ENCODE results near the gene IGHMBP2.

Gene IGHMBP2

GRCh38 chr11:68961245-68961644, 57.6 kb downstream of the IGHMBP2 start:
- no peak for TF ChIP-seq CTCF (IDR thresholded peaks at IDR 0.05; ENCODE audit: extremely low read depth, missing control alignments)
- no peak for DNase-seq (ENCODE audit: low spot score)

GRCh38 chr11:68962527-68963250, 59.0 kb downstream of the IGHMBP2 start:
- DNase-seq (ENCODE audit: low spot score), result no peak

GRCh38 chr11:68963779-68964178, 60.1 kb downstream of the IGHMBP2 start:
- no peak for DNase-seq (ENCODE audit: low spot score)
- no peak for TF ChIP-seq CTCF (IDR thresholded peaks at IDR 0.05; ENCODE audit: extremely low read depth, missing control alignments)

More at GRCh38 chr11:68962527-68963250, 59.0 kb downstream of the IGHMBP2 start:
- no peak for TF ChIP-seq CTCF (IDR thresholded peaks at IDR 0.05; ENCODE audit: extremely low read depth, missing control alignments)

- DNase-seq (ENCODE audit: low spot score), result no peak
- no peak for TF ChIP-seq CTCF (IDR thresholded peaks at IDR 0.05; ENCODE audit: extremely low read depth, missing control alignments)
These were observed 62.5 kb downstream of the IGHMBP2 start for GRCh38 chr11:68965901-68966853.

- DNase-seq (ENCODE audit: low spot score), result no peak
- no peak for TF ChIP-seq CTCF (IDR thresholded peaks at IDR 0.05; ENCODE audit: extremely low read depth, missing control alignments)
These were observed 63.4 kb downstream of the IGHMBP2 start for GRCh38 chr11:68966894-68967780.

GRCh38 chr11:68968306-68969250, 64.9 kb downstream of the IGHMBP2 start:
- no peak for TF ChIP-seq CTCF (IDR thresholded peaks at IDR 0.05; ENCODE audit: extremely low read depth, missing control alignments)
- DNase-seq (ENCODE audit: low spot score), result no peak

All from GM20000 (cell line).